ENCODE measurements around the gene PTTG1IP.

PTTG1IP gene

GRCh38 chr21:44919111-44919912 lies 45.8 kb upstream of the PTTG1IP start:
- Histone ChIP-seq H3K9ac (no peak overlapping the region), H3K4me3 (IDR thresholded peaks at IDR 0.05; ENCODE audit: insufficient read depth, low read depth, low read length) (no peak overlapping the region), H2AFZ (ENCODE audit: low read depth) (no peak overlapping the region), H3K4me1 (ENCODE audit: low read depth, poor library complexity, severe bottlenecking) (no peaks in the 10 kb centered on the region), H3K79me2 (ENCODE audit: insufficient read depth, low read depth) (no peaks in the 10 kb centered on the region), H4K20me1 (ENCODE audit: insufficient read depth) (no peaks in the 10 kb centered on the region), H3K27ac (no peak overlapping the region), H3K4me2 (no peak overlapping the region), H3K36me3 (ENCODE audit: insufficient read depth) (no peaks in the 10 kb centered on the region), H3K27me3 (ENCODE audit: insufficient read depth, low read depth) (peaks cover 94% of the 10 kb centered on the region)
- TF ChIP-seq, protein P1, sequence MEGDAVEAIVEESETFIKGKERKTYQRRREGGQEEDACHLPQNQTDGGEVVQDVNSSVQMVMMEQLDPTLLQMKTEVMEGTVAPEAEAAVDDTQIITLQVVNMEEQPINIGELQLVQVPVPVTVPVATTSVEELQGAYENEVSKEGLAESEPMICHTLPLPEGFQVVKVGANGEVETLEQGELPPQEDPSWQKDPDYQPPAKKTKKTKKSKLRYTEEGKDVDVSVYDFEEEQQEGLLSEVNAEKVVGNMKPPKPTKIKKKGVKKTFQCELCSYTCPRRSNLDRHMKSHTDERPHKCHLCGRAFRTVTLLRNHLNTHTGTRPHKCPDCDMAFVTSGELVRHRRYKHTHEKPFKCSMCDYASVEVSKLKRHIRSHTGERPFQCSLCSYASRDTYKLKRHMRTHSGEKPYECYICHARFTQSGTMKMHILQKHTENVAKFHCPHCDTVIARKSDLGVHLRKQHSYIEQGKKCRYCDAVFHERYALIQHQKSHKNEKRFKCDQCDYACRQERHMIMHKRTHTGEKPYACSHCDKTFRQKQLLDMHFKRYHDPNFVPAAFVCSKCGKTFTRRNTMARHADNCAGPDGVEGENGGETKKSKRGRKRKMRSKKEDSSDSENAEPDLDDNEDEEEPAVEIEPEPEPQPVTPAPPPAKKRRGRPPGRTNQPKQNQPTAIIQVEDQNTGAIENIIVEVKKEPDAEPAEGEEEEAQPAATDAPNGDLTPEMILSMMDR (conservative IDR thresholded peaks at IDR 0.05; ENCODE audit: low read depth, low read length), result no peak

GRCh38 chr21:44918581-44919033 lies 45.1 kb upstream of the PTTG1IP start:
- Histone ChIP-seq H3K4me3 (IDR thresholded peaks at IDR 0.05; ENCODE audit: insufficient read depth, low read depth, low read length) (no peak overlapping the region), H3K36me3 (ENCODE audit: insufficient read depth) (no peaks in the 10 kb centered on the region), H3K4me1 (ENCODE audit: low read depth, poor library complexity, severe bottlenecking) (no peaks in the 10 kb centered on the region), H3K27ac (no peak overlapping the region), H3K79me2 (ENCODE audit: insufficient read depth, low read depth) (no peaks in the 10 kb centered on the region), H3K9ac (no peak overlapping the region), H4K20me1 (ENCODE audit: insufficient read depth) (no peaks in the 10 kb centered on the region), H2AFZ (ENCODE audit: low read depth) (no peak overlapping the region), H3K27me3 (ENCODE audit: insufficient read depth, low read depth) (peaks cover 93% of the 10 kb centered on the region), H3K4me2 (no peak overlapping the region)
- TF ChIP-seq, protein P1 (conservative IDR thresholded peaks at IDR 0.05; ENCODE audit: low read depth, low read length), result no peak

GRCh38 chr21:44918107-44918470 lies 44.6 kb upstream of the PTTG1IP start:
- Histone ChIP-seq H3K9ac (no peak overlapping the region), H3K79me2 (ENCODE audit: insufficient read depth, low read depth) (no peaks in the 10 kb centered on the region), H3K4me1 (ENCODE audit: low read depth, poor library complexity, severe bottlenecking) (no peaks in the 10 kb centered on the region), H2AFZ (ENCODE audit: low read depth) (no peak overlapping the region), H3K4me2 (no peak overlapping the region), H3K27ac (no peak overlapping the region), H3K36me3 (ENCODE audit: insufficient read depth) (no peaks in the 10 kb centered on the region), H3K27me3 (ENCODE audit: insufficient read depth, low read depth) (peaks cover 91% of the 10 kb centered on the region), H4K20me1 (ENCODE audit: insufficient read depth) (no peaks in the 10 kb centered on the region), H3K4me3 (IDR thresholded peaks at IDR 0.05; ENCODE audit: insufficient read depth, low read depth, low read length) (no peak overlapping the region)
- TF ChIP-seq, protein P1 (conservative IDR thresholded peaks at IDR 0.05; ENCODE audit: low read depth, low read length), result no peak

GRCh38 chr21:44917446-44918106 lies 44.1 kb upstream of the PTTG1IP start:
- H3K4me1 ChIP-seq (ENCODE audit: low read depth, poor library complexity, severe bottlenecking), result no peaks in the 10 kb centered on the region
- H4K20me1 ChIP-seq (ENCODE audit: insufficient read depth), result no peaks in the 10 kb centered on the region
- H3K4me3 ChIP-seq (IDR thresholded peaks at IDR 0.05; ENCODE audit: insufficient read depth, low read depth, low read length), result no peak overlapping the region
- TF ChIP-seq, protein P1 (conservative IDR thresholded peaks at IDR 0.05; ENCODE audit: low read depth, low read length), result no peak
- no peak overlapping the region for H2AFZ ChIP-seq (ENCODE audit: low read depth)
- no peaks in the 10 kb centered on the region for H3K36me3 ChIP-seq (ENCODE audit: insufficient read depth)
- H3K9ac ChIP-seq, result no peak overlapping the region
- no peak overlapping the region for H3K4me2 ChIP-seq
- H3K79me2 ChIP-seq (ENCODE audit: insufficient read depth, low read depth), result no peaks in the 10 kb centered on the region
- H3K27ac ChIP-seq, result no peak overlapping the region
- H3K27me3 ChIP-seq (ENCODE audit: insufficient read depth, low read depth), result peaks cover 86% of the 10 kb centered on the region
